ENCODE data around the gene CLTB. TPM values are rescaled to one million over a fixed set of nuclear protein-coding genes. Genes with fewer than 3 reads are reported as not detected.

Gene CLTB
- polyA plus RNA-seq, 4 donors: 47.9 to 62.0 (median 52.4) TPM

GRCh38 chr5:176384366-176384930, 31.9 kb downstream of the CLTB start:
- DNase-seq (ENCODE audit: low read depth in 4 of 4, low spot score in 3 of 4): no peak

GRCh38 chr5:176383961-176384360, 32.4 kb downstream of the CLTB start:
- no peak for DNase-seq (ENCODE audit: low read depth in 4 of 4, low spot score in 3 of 4)

- no peak for DNase-seq (ENCODE audit: low read depth in 4 of 4, low spot score in 3 of 4)
Observed at GRCh38 chr5:176383248-176383905, 33.0 kb downstream of the CLTB start.

GRCh38 chr5:176382721-176383120, 33.6 kb downstream of the CLTB start:
- DNase-seq (ENCODE audit: low read depth in 4 of 4, low spot score in 3 of 4): no peak

- DNase-seq (ENCODE audit: low read depth in 4 of 4, low spot score in 3 of 4): no peak
Observed at GRCh38 chr5:176381979-176382378, 34.4 kb downstream of the CLTB start.

- no peak for DNase-seq (ENCODE audit: low read depth in 4 of 4, low spot score in 3 of 4)
Observed at GRCh38 chr5:176381423-176381822, 34.9 kb downstream of the CLTB start.

- DNase-seq (ENCODE audit: low read depth in 4 of 4, low spot score in 3 of 4): no peak
Observed at GRCh38 chr5:176379881-176380280, 36.5 kb downstream of the CLTB start.

GRCh38 chr5:176373100-176373818, 43.1 kb downstream of the CLTB start:
- DNase-seq (ENCODE audit: low read depth in 4 of 4, low spot score in 3 of 4): no peak

- DNase-seq (ENCODE audit: low read depth in 4 of 4, low spot score in 3 of 4): no peak
Observed at GRCh38 chr5:176371621-176372539, 44.5 kb downstream of the CLTB start.

- DNase-seq (ENCODE audit: low read depth in 4 of 4, low spot score in 3 of 4): no peak
Observed at GRCh38 chr5:176369934-176370711, 46.2 kb downstream of the CLTB start.

GRCh38 chr5:176368726-176369125, 47.6 kb downstream of the CLTB start:
- no peak for DNase-seq (ENCODE audit: low read depth in 4 of 4, low spot score in 3 of 4)

GRCh38 chr5:176366232-176366894, 50.0 kb downstream of the CLTB start:
- DNase-seq (ENCODE audit: low read depth in 4 of 4, low spot score in 3 of 4): no peak

- DNase-seq (ENCODE audit: low read depth in 4 of 4, low spot score in 3 of 4): peak in 2 of 4 donors; percentile 14 to 31
Observed at GRCh38 chr5:176365351-176366231, 50.7 kb downstream of the CLTB start, which contains the start of gene ARL10. Gene ARL10, plus strand, starts transcription at chr5:176365487. Its CDS starts 77 bp downstream, at chr5:176365564.

- DNase-seq (ENCODE audit: low read depth in 4 of 4, low spot score in 3 of 4): no peak
Observed at GRCh38 chr5:176364765-176365350, 51.5 kb downstream of the CLTB start.

GRCh38 chr5:176362233-176362490, 54.2 kb downstream of the CLTB start:
- DNase-seq (ENCODE audit: low read depth in 4 of 4, low spot score in 3 of 4): no peak

- peak; percentile 76 to 85 (median 82) for DNase-seq (ENCODE audit: low read depth in 4 of 4, low spot score in 3 of 4)
Observed at GRCh38 chr5:176361437-176362232, 54.7 kb downstream of the CLTB start, which contains the start of gene KIAA1191. Gene KIAA1191, minus strand, starts transcription at chr5:176361764. Its CDS starts 2,256 bp downstream, at chr5:176359508.

GRCh38 chr5:176360894-176361436, 55.4 kb downstream of the CLTB start:
- peak in 2 of 4 donors; percentile 8 to 13 for DNase-seq (ENCODE audit: low read depth in 4 of 4, low spot score in 3 of 4)
